Heart left ventricle (tissue), 16 donors: Measurements from ENCODE around the gene ARHGEF17. TPM values are rescaled to one million over a fixed set of nuclear protein-coding genes. Genes with fewer than 3 reads are reported as not detected.

Experiments
- ATAC-seq, 4 donors: fragments of 200-7000 bp; cut with Tn5 transposase; one replicate each; pipeline ENCODE4 v1.9.1; 2020 to 2022; ENCODE audit warnings: moderate library complexity in 4 of 4, mild to moderate bottlenecking in 3 of 4, moderate number of reproducible peaks in 1 of 4
- DNase-seq, 5 donors: peaks; one replicate each; pipeline ENCODE4 v3.0.0-alpha.2; 2020
- H3K27ac ChIP-seq, 12 donors: fragments of 200-600 bp; sonication (generic) in 4 of 12; one replicate each; pipeline versions ENCODE4 v1.5.0 to v1.8.0; 2016 to 2022; ENCODE audit warnings: mild to moderate bottlenecking in 2 of 12
- H3K27me3 ChIP-seq, 9 donors: fragments of 200-600 bp; sonication (generic) in 2 of 9; one replicate each; pipeline versions ENCODE4 v1.5.1 to v1.8.0; 2016 to 2022; ENCODE audit warnings: mild to moderate bottlenecking in 3 of 9
- H3K36me3 ChIP-seq, 9 donors: fragments of 200-600 bp; sonication (generic) in 2 of 9; one replicate each; pipeline versions ENCODE4 v1.5.0 to v1.8.0; 2018 to 2022; ENCODE audit warnings: mild to moderate bottlenecking in 2 of 9
- H3K4me1 ChIP-seq, 12 donors: fragments of 200-600 bp; sonication (generic) in 4 of 12; one replicate each; pipeline versions ENCODE4 v1.5.0 to v1.8.0; 2016 to 2022; ENCODE audit warnings: mild to moderate bottlenecking in 3 of 12
- H3K4me3 ChIP-seq, 12 donors: fragments of 200-600 bp; sonication (generic) in 4 of 12; one replicate each; pipeline versions ENCODE4 v1.5.0 to v1.8.0; 2017 to 2022; ENCODE audit warnings: mild to moderate bottlenecking in 9 of 12, moderate library complexity in 4 of 12
- H3K9me3 ChIP-seq, 12 donors: fragments of 200-600 bp; sonication (generic) in 4 of 12; one replicate each; pipeline versions ENCODE4 v1.5.0 to v1.8.0; 2016 to 2022; ENCODE audit warnings: mild to moderate bottlenecking in 1 of 12
- CTCF ChIP-seq, 12 donors: fragments of 200-600 bp; sonication (generic) in 4 of 12; IDR thresholded peaks; one replicate each; pipeline versions ENCODE4 v1.5.0 to v1.8.0; 2018 to 2022; ENCODE audit warnings: antibody characterized with exemption in 12 of 12, mild to moderate bottlenecking in 5 of 12
- POLR2A ChIP-seq, 2 donors: fragments of 450-650 bp; IDR thresholded peaks; one replicate each; pipeline ENCODE4 v1.6.1; 2017; ENCODE audit warnings: antibody characterized with exemption in 2 of 2, mild to moderate bottlenecking in 2 of 2, moderate library complexity in 2 of 2
- WGBS, 4 donors: extraction: QIAGEN DNeasy Blood & Tissue Kit in 2 of 4; methylation state at CpG; one replicate each; pipeline versions ENCODE4 v1.1.5 to v1.1.7; 2013 to 2018; 5-methylcytosine and 5-hydroxymethylcytosine counted together
- intact Hi-C, 10 donors: fragments of 100-400 bp; cut with DNase I; formaldehyde crosslinking; loops; one replicate each; pipeline versions ENCODE4 v1.11.1 to v1.14.2; 2022
- polyA plus RNA-seq, 2 donors: library from polyadenylated mRNA; stranded (reverse); fragments of 200-250 nt; gene quantifications; one replicate each; pipeline ENCODE4 v1.2.3, GENCODE V29; 2013
- total RNA-seq, 9 donors: library from RNA; depleted of rRNA in 2 of 9; stranded (reverse); fragments of >200 nt in 2 of 9; fragmentation: NEBNext Ultra II Directional in 3 of 9; extraction: Animal tissue kit (Norgen Biotek cat#: 25700) in 3 of 9; gene quantifications; one replicate each; pipeline versions ENCODE4 v1.1.0 to v1.2.4, GENCODE V29; 2016 to 2023
- donor health status: ischemic (EF 13 %, LVEDD 7.1; RV severe dilation, severe dysfunction).
- donor health status: healthy with polysubstance abuse.
- donor health status: DM: no; HTN: yes; CAD: no.
- donor health status: DM: no; HTN: no; CAD: no.
- donor health status: ischemic (EF 25% LVEDD 6.9; RV normal size, moderate dysfunction).
- donor health status: ischemic (EF 25% LVEDD 5.7; RV mildly dilated, moderate dysfunction).
- donor health status: healthy.
- donor health status: DM: yes; HTN: yes; CAD: no.
- donor health status: ischemic (EF 35%, LVEDD 5.7; RV mildly dilated, moderate dysfunction).
- donor health status: nonischemic (EF 11% LVEDD 7.7; RV severe dilation, severe dysfunction).
- donor health status: DM: yes; HTN: yes; CAD: no.
- donor health status: PGD.
- donor health status: ischemic (EF 29% LVEDD 5.4; RV normal size, mild dysfunction).
- donor health status: nonischemic (EF 23%, LVEDD 6.1; RV moderate dilation, normal function).

ARHGEF17 gene
- total and polyA plus RNA-seq, 11 donors, result 27.5 to 83.9 (median 56.5) TPM

- Histone ChIP-seq H3K36me3 (peaks cover 0 to 10% (median 0%) of the 10 kb centered on the region in 9 donors), H3K27ac (peak overlapping the region; percentile 49 to 99 (median 86)), H3K4me1 (peaks cover 31 to 100% (median 92%) of the 10 kb centered on the region in 12 donors), H3K27me3 (no peaks in the 10 kb centered on the region), H3K9me3 (no peaks in the 10 kb centered on the region), H3K4me3 (peak overlapping the region in 4 of 12 donors; percentile 6 to 28 (median 21))
- DNase-seq (no peak), ATAC-seq (no peak)
- TF ChIP-seq CTCF (IDR thresholded peaks at IDR 0.05), result no peak
- no peak for TF ChIP-seq POLR2A (IDR thresholded peaks at IDR 0.05)
- 29 to 48% (median 44%) methylated on average over 7 of the region's 7 CpGs for WGBS, 4 donors
- intact Hi-C loops, result loop anchor here in 2 of 10 donors (1.0 to 2.0 kb wide), 2 partner anchors 12 to 14 kb away; partner anchors contain the start of gene ARHGEF17 (in 1 of the 2)
Observed at GRCh38 chr11:73322382-73323306, 14.6 kb downstream of the ARHGEF17 start.

GRCh38 chr11:73323464-73323863, 15.4 kb downstream of the ARHGEF17 start:
- H3K4me3 ChIP-seq, result peak overlapping the region in 6 of 12 donors; percentile 6 to 32 (median 16)
- H3K27ac ChIP-seq, result peak overlapping the region; percentile 49 to 99 (median 86)
- intact Hi-C loops, result loop anchor here in 1 of 10 donors (2.0 kb wide), 1 partner anchor 15 kb away; the partner anchor contains the start of gene ARHGEF17
- peaks cover 31 to 100% (median 89%) of the 10 kb centered on the region in 12 donors for H3K4me1 ChIP-seq
- H3K27me3 ChIP-seq, result no peaks in the 10 kb centered on the region
- 0 to 21% (median 7%) methylated on average over 8 to 14 of the region's 14 CpGs for WGBS, 4 donors
- DNase-seq, result peak; percentile 86 to 91 (median 89)
- ATAC-seq, result peak; percentile 52 to 84 (median 60)
- H3K9me3 ChIP-seq, result no peaks in the 10 kb centered on the region
- peaks cover 0 to 10% (median 0%) of the 10 kb centered on the region in 9 donors for H3K36me3 ChIP-seq
- TF ChIP-seq CTCF (IDR thresholded peaks at IDR 0.05), result peak in 1 of 12 donors; percentile 19
- TF ChIP-seq POLR2A (IDR thresholded peaks at IDR 0.05), result peak in 1 of 2 donors; percentile 51

DNA sequence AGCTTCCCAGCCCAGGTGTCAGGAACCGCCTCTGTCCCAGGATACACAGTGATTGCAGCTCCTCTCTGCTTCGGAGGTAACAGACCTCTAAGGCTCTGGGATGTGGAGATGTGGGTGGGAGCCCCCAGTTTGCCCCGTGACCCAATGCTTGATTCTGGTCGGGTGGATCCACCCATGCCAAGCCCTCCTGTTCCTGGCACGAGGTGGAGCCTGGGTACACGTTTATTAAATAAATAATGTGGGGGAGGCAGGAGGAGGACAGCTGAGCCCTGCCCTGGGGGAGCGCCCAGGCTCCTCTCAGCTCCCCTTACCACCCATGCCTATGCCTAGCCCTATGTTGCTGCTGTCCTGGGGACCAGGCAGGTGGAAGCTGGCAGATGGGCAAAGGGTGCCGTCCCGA, 16.0 kb downstream of the ARHGEF17 start:
- TF ChIP-seq POLR2A (IDR thresholded peaks at IDR 0.05) (no peak), CTCF (IDR thresholded peaks at IDR 0.05) (no peak)
- Histone ChIP-seq H3K4me1 (peaks cover 31 to 100% (median 84%) of the 10 kb centered on the region in 12 donors), H3K27me3 (no peaks in the 10 kb centered on the region), H3K9me3 (no peaks in the 10 kb centered on the region), H3K4me3 (peak overlapping the region in 2 of 12 donors; percentile 8 to 32), H3K27ac (peak overlapping the region; percentile 49 to 99 (median 86)), H3K36me3 (peaks cover 0 to 10% (median 0%) of the 10 kb centered on the region in 9 donors)
- 52 to 75% (median 55%) methylated on average over 5 to 9 of the region's 9 CpGs for WGBS, 4 donors
- no peak for ATAC-seq
- DNase-seq, result no peak
- intact Hi-C loops, result no loop called here

DNA sequence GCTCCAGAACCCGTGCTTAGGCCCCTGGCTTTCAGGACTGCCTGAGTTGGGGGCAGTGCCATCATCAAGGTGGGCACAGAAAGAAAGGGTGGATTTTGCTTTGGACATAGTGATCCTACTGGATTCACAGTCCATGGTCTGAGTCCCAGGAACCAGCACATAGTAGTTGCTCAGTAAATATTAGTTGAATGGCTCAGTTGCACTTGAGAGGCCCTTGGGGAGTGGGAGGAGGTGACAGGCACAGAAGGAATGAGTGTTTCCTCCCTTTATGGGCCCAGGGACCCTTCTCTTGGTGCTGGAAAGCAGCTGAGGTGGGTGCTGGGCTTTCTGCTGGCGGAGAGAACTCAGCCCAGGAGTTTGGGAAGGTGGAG, 16.6 kb downstream of the ARHGEF17 start:
- H3K4me1 ChIP-seq, result peaks cover 31 to 97% (median 82%) of the 10 kb centered on the region in 12 donors
- H3K9me3 ChIP-seq, result no peaks in the 10 kb centered on the region
- H3K36me3 ChIP-seq, result peaks cover 0 to 10% (median 0%) of the 10 kb centered on the region in 9 donors
- ATAC-seq, result no peak
- no peak overlapping the region for H3K4me3 ChIP-seq
- no peak for TF ChIP-seq CTCF (IDR thresholded peaks at IDR 0.05)
- TF ChIP-seq POLR2A (IDR thresholded peaks at IDR 0.05), result no peak
- no peak for DNase-seq
- 85 to 91% (median 86%) methylated on average over 2 of the region's 2 CpGs for WGBS, 4 donors
- no peaks in the 10 kb centered on the region for H3K27me3 ChIP-seq
- peak overlapping the region; percentile 49 to 99 (median 86) for H3K27ac ChIP-seq
- intact Hi-C loops, result no loop called here
